Stimulated activated naive B cell treated with anti-CD40 and anti-IgM and Interleukin-4, amounts not matched to agents 10 μg/mL and 1 μg/mL and 100 μg/mL, for 72 hours (primary cell): ENCODE results near the gene MYLK.

Source experiments
- ATAC-seq, 2 donors: fragments of 150-1000 bp; cut with Tn5 transposase; replicated peaks; 2 replicates each; pipeline ENCODE4 v1.10.0; 2021; ENCODE audit warnings: moderate library complexity in 1 of 2
- DNase-seq: peaks from one replicate; pipeline ENCODE4 v3.0.0; 2021
- H3K27ac Mint-ChIP-seq: one replicate; pipeline ENCODE4 v1.8.0; 2022; ENCODE audit warnings: mild to moderate bottlenecking, mixed read lengths
- H3K27me3 Mint-ChIP-seq, 2 donors: one replicate each; pipeline ENCODE4 v1.8.0; 2022; ENCODE audit warnings: mixed read lengths in 2 of 2
- H3K36me3 Mint-ChIP-seq, 2 donors: one replicate each; pipeline ENCODE4 v1.8.0; 2022; ENCODE audit warnings: mixed read lengths in 2 of 2, mild to moderate bottlenecking in 1 of 2
- H3K4me1 Mint-ChIP-seq, 2 donors: one replicate each; pipeline ENCODE4 v1.8.0; 2022; ENCODE audit warnings: mixed read lengths in 2 of 2, mild to moderate bottlenecking in 1 of 2
- H3K4me3 Mint-ChIP-seq, 2 donors: one replicate each; pipeline ENCODE4 v1.8.0; 2022; ENCODE audit warnings: mild to moderate bottlenecking in 2 of 2, mixed read lengths in 2 of 2, moderate library complexity in 1 of 2
- H3K9me3 Mint-ChIP-seq, 2 donors: one replicate each; pipeline ENCODE4 v1.8.0; 2022; ENCODE audit warnings: mixed read lengths in 2 of 2, mild to moderate bottlenecking in 1 of 2

The MYLK gene

GRCh38 chr3:123884993-123885392 is 861 bp upstream of the MYLK start:
- no peak for ATAC-seq
- Mint-ChIP-seq H3K27me3 (peaks cover 27 to 43% of the 10 kb centered on the region in 2 donors), H3K4me3 (no peak overlapping the region)

DNA sequence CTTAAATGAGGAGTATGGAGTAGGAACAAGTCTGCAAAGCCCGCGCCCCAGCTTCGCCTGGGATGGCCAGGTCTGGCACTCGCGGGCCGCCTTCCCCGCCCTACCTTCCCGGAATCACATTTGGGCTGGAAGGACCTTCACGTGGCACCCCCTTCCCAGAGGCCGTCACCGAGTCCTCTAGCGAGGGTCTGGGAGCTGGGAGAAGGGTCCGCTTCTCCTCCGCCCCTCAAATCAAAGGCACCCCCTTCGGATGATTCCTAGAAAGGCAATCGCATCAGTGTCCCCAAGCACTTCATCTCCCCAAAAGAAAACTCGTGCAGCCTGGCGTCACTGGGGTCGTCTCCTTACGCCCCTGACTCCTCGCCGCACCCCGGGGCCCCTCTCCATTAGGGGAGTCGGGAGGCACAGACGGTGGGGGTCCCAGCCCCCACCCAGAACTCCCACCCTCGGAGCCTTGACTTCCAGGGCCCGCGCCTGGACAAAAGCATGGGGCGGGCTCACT is 380 bp downstream of the MYLK start:
- peak overlapping the region; percentile 44 to 76 for H3K4me3 Mint-ChIP-seq
- peaks cover 7 to 22% of the 10 kb centered on the region in 2 donors for H3K4me1 Mint-ChIP-seq
- DNase-seq = no peak
- no peak overlapping the region for H3K27ac Mint-ChIP-seq
- no peaks in the 10 kb centered on the region for H3K36me3 Mint-ChIP-seq
- H3K27me3 Mint-ChIP-seq = peaks cover 27 to 30% of the 10 kb centered on the region in 2 donors
- ATAC-seq = no peak
- H3K9me3 Mint-ChIP-seq = peaks cover under 1 to 1% of the 10 kb centered on the region in 2 donors

More at GRCh38 chr3:123884993-123885392, 861 bp upstream of the MYLK start:
- peaks cover 7 to 22% of the 10 kb centered on the region in 2 donors for H3K4me1 Mint-ChIP-seq
- H3K36me3 Mint-ChIP-seq = peaks cover 0 to under 1% of the 10 kb centered on the region in 2 donors
- no peak overlapping the region for H3K27ac Mint-ChIP-seq
- DNase-seq = no peak
- peaks cover 2 to 5% of the 10 kb centered on the region in 2 donors for H3K9me3 Mint-ChIP-seq

DNA sequence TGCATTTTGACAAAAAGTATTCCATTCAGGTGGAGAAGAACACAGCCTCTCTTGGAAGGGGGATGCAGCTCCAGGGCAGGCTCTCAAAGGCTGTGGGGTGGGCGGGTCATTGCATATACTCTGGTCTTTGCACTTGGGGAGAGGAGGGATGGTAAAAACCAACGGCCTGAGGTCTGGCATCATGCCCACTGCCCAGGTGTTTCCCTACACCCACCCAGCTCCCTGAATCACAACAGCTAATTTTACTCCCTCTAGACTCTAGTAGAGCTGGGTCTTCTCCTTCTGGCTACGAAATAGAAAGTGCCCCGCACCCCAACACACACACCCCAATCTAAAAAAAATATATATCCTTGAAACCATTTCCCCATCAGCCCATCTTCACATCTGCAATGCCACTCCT is 1.0 kb downstream of the MYLK start:
- Mint-ChIP-seq H3K4me1 (peaks cover 7 to 22% of the 10 kb centered on the region in 2 donors), H3K36me3 (no peaks in the 10 kb centered on the region), H3K27ac (no peak overlapping the region), H3K4me3 (peak overlapping the region; percentile 44 to 76), H3K9me3 (no peaks in the 10 kb centered on the region), H3K27me3 (peaks cover 27 to 29% of the 10 kb centered on the region in 2 donors)
- no peak for DNase-seq
- no peak for ATAC-seq

GRCh38 chr3:123881771-123882170 is 2.4 kb downstream of the MYLK start:
- Mint-ChIP-seq H3K4me3 (no peak overlapping the region), H3K27me3 (peaks cover 27 to 29% of the 10 kb centered on the region in 2 donors), H3K9me3 (no peaks in the 10 kb centered on the region), H3K4me1 (peaks cover 7 to 22% of the 10 kb centered on the region in 2 donors), H3K36me3 (no peaks in the 10 kb centered on the region), H3K27ac (no peak overlapping the region)
- ATAC-seq = no peak
- no peak for DNase-seq

GRCh38 chr3:123880998-123881561 is 3.1 kb downstream of the MYLK start:
- DNase-seq (no peak), ATAC-seq (no peak)
- H3K4me3 Mint-ChIP-seq = no peak overlapping the region
- H3K4me1 Mint-ChIP-seq = peaks cover 7 to 22% of the 10 kb centered on the region in 2 donors
- H3K9me3 Mint-ChIP-seq = no peaks in the 10 kb centered on the region
- peaks cover 23 to 25% of the 10 kb centered on the region in 2 donors for H3K27me3 Mint-ChIP-seq
- H3K27ac Mint-ChIP-seq = no peak overlapping the region
- H3K36me3 Mint-ChIP-seq = no peaks in the 10 kb centered on the region

- H3K9me3 Mint-ChIP-seq = no peaks in the 10 kb centered on the region
- peaks cover 15 to 18% of the 10 kb centered on the region in 2 donors for H3K27me3 Mint-ChIP-seq
- no peak overlapping the region for H3K27ac Mint-ChIP-seq
- DNase-seq (no peak), ATAC-seq (no peak)
- H3K36me3 Mint-ChIP-seq = no peaks in the 10 kb centered on the region
- peaks cover 4 to 14% of the 10 kb centered on the region in 2 donors for H3K4me1 Mint-ChIP-seq
- H3K4me3 Mint-ChIP-seq = no peak overlapping the region
Observed at GRCh38 chr3:123878807-123879206, 5.3 kb downstream of the MYLK start.

DNA sequence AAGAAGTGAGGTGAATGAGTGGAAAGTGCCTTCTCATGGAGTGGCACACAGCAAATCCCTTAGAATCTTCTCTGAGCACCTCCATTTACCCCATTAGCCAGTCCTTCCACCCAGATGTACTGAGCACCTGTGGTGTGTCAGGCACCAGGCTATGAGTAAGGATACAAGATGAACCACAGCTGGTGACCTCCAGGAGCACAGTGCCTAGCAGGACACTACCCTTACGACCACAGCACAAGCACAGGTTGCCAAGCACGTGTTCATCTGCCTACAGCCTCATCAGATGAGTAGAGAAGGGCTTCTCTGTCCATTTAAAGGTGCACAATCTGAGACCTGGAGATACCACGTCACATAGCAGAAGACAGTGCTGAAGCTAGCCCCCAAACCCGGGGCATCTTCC is 6.2 kb downstream of the MYLK start:
- H3K4me3 Mint-ChIP-seq = no peak overlapping the region
- no peak for ATAC-seq
- no peak overlapping the region for H3K27ac Mint-ChIP-seq
- DNase-seq = no peak
- peaks cover 0 to 5% of the 10 kb centered on the region in 2 donors for H3K4me1 Mint-ChIP-seq
- peaks cover 6 to 9% of the 10 kb centered on the region in 2 donors for H3K27me3 Mint-ChIP-seq
- H3K9me3 Mint-ChIP-seq = no peaks in the 10 kb centered on the region
- H3K36me3 Mint-ChIP-seq = no peaks in the 10 kb centered on the region

GRCh38 chr3:123877466-123877865 is 6.7 kb downstream of the MYLK start:
- peaks cover 0 to under 1% of the 10 kb centered on the region in 2 donors for H3K4me1 Mint-ChIP-seq
- no peak overlapping the region for H3K4me3 Mint-ChIP-seq
- peaks cover 1 to 4% of the 10 kb centered on the region in 2 donors for H3K27me3 Mint-ChIP-seq
- H3K27ac Mint-ChIP-seq = no peak overlapping the region
- DNase-seq = no peak
- ATAC-seq = no peak
- H3K9me3 Mint-ChIP-seq = no peaks in the 10 kb centered on the region
- no peaks in the 10 kb centered on the region for H3K36me3 Mint-ChIP-seq

GRCh38 chr3:123876858-123877257 is 7.3 kb downstream of the MYLK start:
- Mint-ChIP-seq H3K9me3 (no peaks in the 10 kb centered on the region), H3K4me1 (no peaks in the 10 kb centered on the region), H3K27me3 (peaks cover 0 to 3% of the 10 kb centered on the region in 2 donors), H3K36me3 (no peaks in the 10 kb centered on the region), H3K4me3 (no peak overlapping the region), H3K27ac (no peak overlapping the region)
- no peak for ATAC-seq
- DNase-seq = no peak

DNA sequence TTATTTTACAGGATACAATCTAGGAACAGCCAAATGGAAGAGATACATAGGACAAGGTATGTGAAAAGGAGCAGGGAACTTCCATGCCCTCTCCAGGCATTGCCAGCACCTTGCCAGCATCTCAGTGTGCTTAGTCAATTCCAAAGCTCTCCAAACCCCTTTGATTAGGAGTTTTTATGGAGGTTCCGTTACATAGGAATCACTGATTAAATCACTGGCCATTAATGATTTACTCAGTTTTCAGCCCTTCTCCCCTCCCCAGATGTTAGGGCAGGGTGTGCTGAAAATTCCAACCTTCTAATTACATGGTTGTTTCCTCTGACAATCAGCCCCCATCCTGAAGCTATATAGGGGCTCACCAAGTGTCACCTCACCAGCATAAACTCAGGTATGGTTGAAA is 11.5 kb downstream of the MYLK start:
- DNase-seq (no peak), ATAC-seq (no peak)
- peaks cover 0 to 9% of the 10 kb centered on the region in 2 donors for H3K27me3 Mint-ChIP-seq
- no peaks in the 10 kb centered on the region for H3K36me3 Mint-ChIP-seq
- H3K9me3 Mint-ChIP-seq = no peaks in the 10 kb centered on the region
- H3K27ac Mint-ChIP-seq = no peak overlapping the region
- peaks cover 3 to 4% of the 10 kb centered on the region in 2 donors for H3K4me1 Mint-ChIP-seq
- no peak overlapping the region for H3K4me3 Mint-ChIP-seq

DNA sequence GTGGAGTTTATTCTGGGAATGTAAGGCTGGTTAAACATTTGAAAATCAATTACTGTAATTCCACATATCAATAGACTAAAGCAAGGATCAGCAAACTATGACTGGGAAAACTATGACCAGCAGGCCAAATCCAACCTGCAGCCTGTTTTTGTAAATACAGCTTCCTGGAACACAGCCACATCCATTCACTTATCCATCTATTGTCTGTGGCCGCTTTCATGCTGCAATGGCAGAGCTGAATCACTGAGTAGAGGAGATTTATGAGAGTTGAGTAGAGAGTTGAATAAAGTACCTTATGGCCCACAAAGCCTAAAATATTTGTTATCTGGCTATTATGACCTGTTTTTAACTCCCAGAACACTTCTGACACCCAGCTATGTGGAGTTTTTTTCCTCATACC is 12.2 kb downstream of the MYLK start:
- Mint-ChIP-seq H3K27me3 (peaks cover 0 to 9% of the 10 kb centered on the region in 2 donors), H3K9me3 (no peaks in the 10 kb centered on the region), H3K27ac (no peak overlapping the region), H3K4me1 (peaks cover 3 to 4% of the 10 kb centered on the region in 2 donors), H3K4me3 (no peak overlapping the region), H3K36me3 (no peaks in the 10 kb centered on the region)
- no peak for DNase-seq
- no peak for ATAC-seq

DNA sequence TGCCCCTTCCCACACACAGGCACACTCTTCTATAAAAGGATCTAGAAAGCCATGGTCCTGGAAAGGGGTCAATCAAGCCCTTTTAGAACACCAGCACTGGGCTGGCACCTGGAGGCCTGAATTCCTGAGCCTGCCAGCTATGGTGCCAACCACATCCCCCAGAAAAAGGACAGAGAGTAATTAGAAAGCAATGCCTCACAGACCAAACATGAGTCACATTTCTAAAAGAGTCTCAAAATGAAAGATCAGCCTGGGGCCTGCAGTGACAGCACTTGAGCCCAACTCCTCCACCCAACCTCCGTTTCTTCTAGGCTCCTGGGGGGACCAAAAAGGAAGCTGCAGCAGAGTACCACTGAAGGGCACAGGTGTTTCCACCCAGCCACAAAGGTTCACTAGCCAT is 14.1 kb downstream of the MYLK start:
- Mint-ChIP-seq H3K9me3 (no peaks in the 10 kb centered on the region), H3K27ac (no peak overlapping the region), H3K27me3 (peaks cover 0 to 9% of the 10 kb centered on the region in 2 donors), H3K36me3 (no peaks in the 10 kb centered on the region), H3K4me3 (no peak overlapping the region), H3K4me1 (peaks cover 3 to 4% of the 10 kb centered on the region in 2 donors)
- ATAC-seq (peak in 1 of 2 donors; percentile 42), DNase-seq (no peak)

GRCh38 chr3:123869165-123869564 is 15.0 kb downstream of the MYLK start:
- H3K36me3 Mint-ChIP-seq = no peaks in the 10 kb centered on the region
- DNase-seq (no peak), ATAC-seq (no peak)
- H3K4me3 Mint-ChIP-seq = no peak overlapping the region
- no peaks in the 10 kb centered on the region for H3K9me3 Mint-ChIP-seq
- H3K27me3 Mint-ChIP-seq = peaks cover 0 to 9% of the 10 kb centered on the region in 2 donors
- H3K27ac Mint-ChIP-seq = no peak overlapping the region
- H3K4me1 Mint-ChIP-seq = peaks cover 3 to 4% of the 10 kb centered on the region in 2 donors

GRCh38 chr3:123864706-123865105 is 19.4 kb downstream of the MYLK start:
- H3K9me3 Mint-ChIP-seq = no peaks in the 10 kb centered on the region
- no peak overlapping the region for H3K27ac Mint-ChIP-seq
- H3K27me3 Mint-ChIP-seq = no peaks in the 10 kb centered on the region
- no peaks in the 10 kb centered on the region for H3K36me3 Mint-ChIP-seq
- ATAC-seq (no peak), DNase-seq (no peak)
- H3K4me1 Mint-ChIP-seq = no peaks in the 10 kb centered on the region
- no peak overlapping the region for H3K4me3 Mint-ChIP-seq

DNA sequence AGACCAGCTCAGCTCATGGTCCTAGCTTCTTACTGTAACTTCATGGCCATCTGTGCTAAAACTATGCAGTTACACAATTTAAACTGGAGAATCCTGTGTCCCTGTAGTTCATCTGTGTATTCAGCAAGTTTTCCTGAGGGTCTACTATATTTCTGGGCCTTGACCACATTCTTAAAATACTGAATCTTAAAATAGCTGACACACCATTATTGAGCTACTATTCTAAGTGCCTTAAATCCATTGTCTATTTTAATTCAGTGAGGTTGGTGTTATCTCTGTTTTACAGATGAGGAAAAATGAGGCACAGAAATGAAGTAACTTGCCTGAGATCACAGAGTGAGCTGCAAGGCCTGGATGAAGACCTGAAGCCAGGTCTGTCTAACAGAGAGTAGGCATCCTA is 22.0 kb downstream of the MYLK start:
- Mint-ChIP-seq H3K27me3 (no peaks in the 10 kb centered on the region), H3K36me3 (no peaks in the 10 kb centered on the region), H3K4me3 (no peak overlapping the region), H3K27ac (no peak overlapping the region), H3K4me1 (no peaks in the 10 kb centered on the region), H3K9me3 (no peaks in the 10 kb centered on the region)
- ATAC-seq (no peak), DNase-seq (no peak)
